GM13976 (cell line): ENCODE results near the gene PRLR.
"Not testable (repeated sequence)": the region's sequence is repeated elsewhere in the genome, so short reads cannot be mapped to it uniquely, and the experiment has no call there.

ENCODE experiments used
- DNase-seq: peaks from one replicate; pipeline ENCODE4 v3.0.0; 2012; ENCODE audit warnings: low spot score
- in situ Hi-C: fragments of 300-500 bp; cut with MboI; formaldehyde crosslinking; loops from one replicate; pipeline ENCODE4 v1.12.0; 2022; ENCODE audit warnings: low sequenced_read_pairs, mixed read lengths, inconsistent platforms; ENCODE audit not compliant: unreplicated experiment
- TF ChIP-seq, protein P1 (sequence below): IDR thresholded peaks from 2 replicates; pipeline ENCODE4 v1.5.1; 2012; ENCODE audit warnings: borderline replicate concordance, mild to moderate bottlenecking; ENCODE audit not compliant: insufficient read depth; ENCODE audit errors: extremely low read depth, missing control alignments, control extremely low read depth

PRLR gene

DNA sequence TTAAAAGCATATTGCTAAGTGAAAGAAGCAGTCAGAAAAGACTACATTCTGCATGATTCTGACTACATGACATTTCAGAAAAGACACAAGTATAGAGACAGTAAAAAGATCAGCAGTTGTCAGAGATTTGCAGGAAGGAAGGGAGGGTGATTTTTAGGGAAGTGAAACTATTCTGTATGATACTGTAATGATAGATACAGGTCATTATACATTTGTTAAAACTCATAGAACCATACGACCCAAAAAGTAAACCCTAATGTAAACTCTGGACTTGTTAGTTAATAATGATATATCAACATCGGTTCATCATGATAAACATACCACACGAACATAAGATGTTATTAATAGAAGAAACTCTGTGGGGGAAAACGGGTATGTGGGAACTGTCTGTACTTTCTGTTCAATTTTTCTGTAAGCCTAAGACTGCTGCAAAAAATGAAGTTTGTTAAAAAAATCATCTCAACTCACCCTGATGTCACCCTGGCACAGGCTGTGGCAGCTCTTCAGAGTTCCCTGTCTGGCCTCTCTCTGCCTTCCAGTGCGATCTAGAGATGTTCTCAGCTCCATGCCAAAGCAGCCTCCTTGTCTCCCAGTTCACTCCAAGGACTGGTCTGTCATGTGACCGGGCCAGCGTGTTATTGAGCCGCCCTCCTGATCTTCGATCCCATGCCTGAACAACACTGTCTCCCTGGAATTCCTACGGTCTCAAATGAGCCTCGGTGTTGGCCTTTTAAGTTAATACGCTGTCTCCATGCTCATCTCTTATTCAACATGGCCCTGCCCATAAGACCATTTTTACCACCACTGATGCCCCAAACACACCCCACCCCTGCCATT lies 35.4 kb downstream of the PRLR start:
- no peak for DNase-seq
- TF ChIP-seq, protein P1, sequence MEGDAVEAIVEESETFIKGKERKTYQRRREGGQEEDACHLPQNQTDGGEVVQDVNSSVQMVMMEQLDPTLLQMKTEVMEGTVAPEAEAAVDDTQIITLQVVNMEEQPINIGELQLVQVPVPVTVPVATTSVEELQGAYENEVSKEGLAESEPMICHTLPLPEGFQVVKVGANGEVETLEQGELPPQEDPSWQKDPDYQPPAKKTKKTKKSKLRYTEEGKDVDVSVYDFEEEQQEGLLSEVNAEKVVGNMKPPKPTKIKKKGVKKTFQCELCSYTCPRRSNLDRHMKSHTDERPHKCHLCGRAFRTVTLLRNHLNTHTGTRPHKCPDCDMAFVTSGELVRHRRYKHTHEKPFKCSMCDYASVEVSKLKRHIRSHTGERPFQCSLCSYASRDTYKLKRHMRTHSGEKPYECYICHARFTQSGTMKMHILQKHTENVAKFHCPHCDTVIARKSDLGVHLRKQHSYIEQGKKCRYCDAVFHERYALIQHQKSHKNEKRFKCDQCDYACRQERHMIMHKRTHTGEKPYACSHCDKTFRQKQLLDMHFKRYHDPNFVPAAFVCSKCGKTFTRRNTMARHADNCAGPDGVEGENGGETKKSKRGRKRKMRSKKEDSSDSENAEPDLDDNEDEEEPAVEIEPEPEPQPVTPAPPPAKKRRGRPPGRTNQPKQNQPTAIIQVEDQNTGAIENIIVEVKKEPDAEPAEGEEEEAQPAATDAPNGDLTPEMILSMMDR: no peak
- in situ Hi-C loops: loop anchor here (25.0 kb wide), 1 partner anchor 108 kb away; no protein-coding TSS in a partner anchor

DNA sequence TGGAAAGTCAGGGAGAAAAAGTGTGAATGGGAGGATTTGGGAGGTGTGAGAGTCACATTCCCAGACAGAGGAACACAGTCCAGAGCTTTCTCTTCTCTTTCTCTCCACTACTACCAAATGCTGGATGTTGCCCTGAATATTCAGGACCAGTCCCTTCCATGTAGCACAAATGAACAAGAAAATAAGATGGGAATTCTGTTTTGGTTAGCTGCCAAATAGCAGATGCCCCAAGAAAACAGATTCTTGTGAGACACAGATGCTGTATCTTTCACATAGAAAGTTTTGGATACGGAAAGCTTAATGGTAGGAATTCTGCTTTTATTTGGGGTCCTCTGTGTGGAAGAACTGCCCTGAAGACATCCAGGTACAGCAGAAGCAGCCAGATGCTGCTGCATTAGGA lies 37.8 kb downstream of the PRLR start:
- in situ Hi-C loops: loop anchor here (25.0 kb wide), 1 partner anchor 105 kb away; no protein-coding TSS in a partner anchor
- TF ChIP-seq, protein P1: no peak
- no peak for DNase-seq

DNA sequence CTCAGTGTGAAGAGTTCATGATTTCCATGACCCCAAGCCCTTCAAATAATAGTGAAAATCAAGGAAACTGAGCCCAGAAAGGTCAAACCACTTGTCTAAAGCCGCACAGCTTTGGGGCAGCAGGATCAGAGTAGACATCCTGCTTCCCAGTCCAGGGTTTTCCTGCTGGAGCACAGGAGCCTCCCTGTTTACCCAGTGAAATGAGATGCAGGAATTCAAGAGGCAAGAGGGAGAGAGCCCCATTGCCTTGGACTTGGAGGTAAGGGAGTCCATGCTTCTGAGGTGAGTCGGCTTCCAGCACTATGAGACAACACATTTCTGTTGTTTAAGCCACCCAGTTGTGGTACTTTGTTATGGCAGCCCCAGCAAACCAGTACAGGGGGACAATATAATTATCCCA lies 40.5 kb downstream of the PRLR start:
- DNase-seq: not testable (repeated sequence)
- in situ Hi-C loops: loop anchor here (25.0 kb wide), 1 partner anchor 102 kb away; no protein-coding TSS in a partner anchor

DNA sequence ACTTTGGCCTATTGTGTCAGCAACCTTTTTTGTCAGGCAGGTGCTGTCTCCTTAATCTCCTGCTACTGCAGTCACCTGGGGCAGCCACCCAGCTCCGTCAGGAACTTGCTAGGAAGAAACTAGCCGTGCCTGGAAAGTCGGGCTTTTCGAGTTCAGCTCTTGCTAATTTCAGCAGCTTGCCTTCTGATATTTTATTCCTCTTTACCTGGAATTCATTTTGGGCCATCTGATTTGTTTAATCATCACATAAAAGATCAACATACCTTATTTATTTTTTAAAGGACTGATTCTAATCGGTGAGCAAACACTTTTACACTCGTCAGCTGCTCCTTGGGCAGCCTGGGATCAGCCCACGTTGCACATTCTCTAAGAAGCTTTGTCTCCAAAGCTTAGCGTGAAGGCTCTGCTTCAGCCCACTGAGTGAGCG lies 42.2 kb downstream of the PRLR start:
- TF ChIP-seq, protein P1: no peak
- DNase-seq: no peak
- in situ Hi-C loops: loop anchor here (25.0 kb wide), 1 partner anchor 101 kb away; no protein-coding TSS in a partner anchor

DNA sequence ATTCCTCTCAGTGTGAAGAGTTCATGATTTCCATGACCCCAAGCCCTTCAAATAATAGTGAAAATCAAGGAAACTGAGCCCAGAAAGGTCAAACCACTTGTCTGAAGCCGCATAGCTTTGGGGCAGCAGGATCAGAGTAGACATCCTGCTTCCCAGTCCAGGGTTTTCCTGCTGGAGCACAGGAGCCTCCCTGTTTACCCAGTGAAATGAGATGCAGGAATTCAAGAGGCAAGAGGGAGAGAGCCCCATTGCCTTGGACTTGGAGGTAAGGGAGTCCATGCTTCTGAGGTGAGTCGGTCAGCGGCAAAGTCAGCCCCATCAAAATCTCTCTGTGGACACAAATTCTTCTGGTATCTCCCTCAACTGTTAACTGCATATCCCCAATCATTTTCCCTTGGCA lies 42.7 kb downstream of the PRLR start:
- DNase-seq: not testable (repeated sequence)
- in situ Hi-C loops: loop anchor here (25.0 kb wide), 1 partner anchor 100 kb away; no protein-coding TSS in a partner anchor

DNA sequence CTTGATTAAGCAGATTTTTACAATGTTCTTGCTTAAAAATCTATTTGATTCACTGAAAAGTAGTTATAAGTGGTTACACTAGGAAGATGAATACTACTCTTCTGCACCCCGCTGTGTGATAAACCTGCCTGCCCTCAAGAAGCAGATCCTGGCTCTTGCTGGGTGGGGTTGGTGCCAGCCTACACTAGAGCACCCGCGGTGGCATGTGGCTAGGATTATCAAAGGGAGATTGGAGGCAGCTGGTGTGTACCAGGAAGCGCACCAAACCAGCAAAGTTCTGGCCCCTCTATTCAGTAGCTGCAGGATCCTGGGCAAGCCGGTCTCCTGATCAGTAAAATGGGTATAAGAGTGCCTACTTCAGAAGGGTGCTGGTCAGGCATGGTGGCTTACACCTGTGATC lies 43.5 kb downstream of the PRLR start:
- no peak for DNase-seq
- in situ Hi-C loops: loop anchor here (25.0 kb wide), 1 partner anchor 99 kb away; no protein-coding TSS in a partner anchor

DNA sequence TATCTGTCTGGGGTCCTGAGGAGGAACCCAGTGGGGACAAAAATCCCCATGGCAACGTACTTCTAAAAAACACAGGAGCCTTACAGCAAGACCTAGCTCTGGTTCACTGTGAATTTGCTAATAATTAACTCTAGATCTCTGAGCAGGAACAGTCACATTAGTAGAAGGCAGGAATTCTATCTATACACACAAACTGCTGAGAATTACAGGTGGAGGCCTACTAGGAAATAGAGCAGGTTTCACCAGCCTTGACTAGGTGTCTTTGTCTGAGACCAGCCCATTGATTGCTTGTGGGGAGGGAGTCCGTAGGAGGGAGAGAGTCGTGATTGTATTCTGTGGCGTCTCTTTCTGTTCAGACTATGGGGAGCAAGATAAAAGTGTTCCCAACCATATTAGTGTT lies 44.8 kb downstream of the PRLR start:
- DNase-seq: no peak
- TF ChIP-seq, protein P1: no peak
- in situ Hi-C loops: loop anchor here (25.0 kb wide), 1 partner anchor 98 kb away; no protein-coding TSS in a partner anchor

More for the DNA sequence above, 43.5 kb downstream of the PRLR start:
- TF ChIP-seq, protein P1: no peak
